ENCODE results near the gene LGALS1. TPM values are rescaled to one million over a fixed set of nuclear protein-coding genes. Genes with fewer than 3 reads are reported as not detected.
A peak's percentile ranks its signal among the peaks of the same experiment; 100 is the strongest.

The LGALS1 gene
- total RNA-seq, 3 donors from 2014 or later: 621 to 2,412 (median 641) TPM

GRCh38 chr22:37632174-37633088 is 43.0 kb upstream of the LGALS1 start:
- Histone ChIP-seq H3K4me3 (peak overlapping the region in 1 of 3 donors; percentile 25), H3K27ac (peak overlapping the region; percentile 64 to 90), H3K27me3 (no peaks in the 10 kb centered on the region), H3K4me1 (peaks cover 9 to 20% of the 10 kb centered on the region in 2 donors), H3K36me3 (no peaks in the 10 kb centered on the region), H3K9me3 (no peaks in the 10 kb centered on the region)
- no peak for TF ChIP-seq POLR2AphosphoS5 (IDR thresholded peaks at IDR 0.05)
- TF ChIP-seq, protein P1, sequence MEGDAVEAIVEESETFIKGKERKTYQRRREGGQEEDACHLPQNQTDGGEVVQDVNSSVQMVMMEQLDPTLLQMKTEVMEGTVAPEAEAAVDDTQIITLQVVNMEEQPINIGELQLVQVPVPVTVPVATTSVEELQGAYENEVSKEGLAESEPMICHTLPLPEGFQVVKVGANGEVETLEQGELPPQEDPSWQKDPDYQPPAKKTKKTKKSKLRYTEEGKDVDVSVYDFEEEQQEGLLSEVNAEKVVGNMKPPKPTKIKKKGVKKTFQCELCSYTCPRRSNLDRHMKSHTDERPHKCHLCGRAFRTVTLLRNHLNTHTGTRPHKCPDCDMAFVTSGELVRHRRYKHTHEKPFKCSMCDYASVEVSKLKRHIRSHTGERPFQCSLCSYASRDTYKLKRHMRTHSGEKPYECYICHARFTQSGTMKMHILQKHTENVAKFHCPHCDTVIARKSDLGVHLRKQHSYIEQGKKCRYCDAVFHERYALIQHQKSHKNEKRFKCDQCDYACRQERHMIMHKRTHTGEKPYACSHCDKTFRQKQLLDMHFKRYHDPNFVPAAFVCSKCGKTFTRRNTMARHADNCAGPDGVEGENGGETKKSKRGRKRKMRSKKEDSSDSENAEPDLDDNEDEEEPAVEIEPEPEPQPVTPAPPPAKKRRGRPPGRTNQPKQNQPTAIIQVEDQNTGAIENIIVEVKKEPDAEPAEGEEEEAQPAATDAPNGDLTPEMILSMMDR (IDR thresholded peaks at IDR 0.05): no peak
- no peak for TF ChIP-seq POLR2A (IDR thresholded peaks at IDR 0.05)
- DNase-seq (ENCODE audit: low spot score in 2 of 2): no peak
- intact Hi-C loops (cut with DNase I; ENCODE audit: low total_unique reads): no loop called here

DNA sequence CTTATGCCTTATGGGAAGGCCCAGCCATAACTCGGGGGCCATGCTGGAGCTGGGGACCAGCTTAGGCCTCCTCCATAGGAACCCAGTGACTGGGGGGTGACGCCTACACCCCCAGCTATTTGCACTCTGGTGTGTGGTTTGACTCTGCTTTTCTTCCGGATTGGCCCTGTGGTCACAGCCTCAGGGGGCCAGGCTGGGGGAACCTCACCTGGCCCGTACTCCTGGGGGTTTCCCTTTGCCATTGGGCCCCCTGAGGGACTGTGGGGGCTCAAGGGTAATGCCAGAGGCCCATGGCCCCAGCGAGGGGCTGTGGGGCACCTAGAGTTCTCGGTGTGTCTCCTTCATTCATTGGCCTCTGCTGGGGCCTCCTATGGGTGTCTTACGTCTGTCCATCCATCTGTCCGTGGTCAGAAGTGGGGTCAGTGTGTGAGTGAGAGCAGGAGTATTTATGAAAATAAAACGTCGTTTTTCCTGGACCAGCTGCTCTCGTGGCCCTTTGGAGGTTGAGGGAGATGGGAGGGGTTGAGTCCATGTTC is 42.3 kb upstream of the LGALS1 start:
- H3K36me3 ChIP-seq: no peaks in the 10 kb centered on the region
- peak overlapping the region in 1 of 3 donors; percentile 58 for H3K4me3 ChIP-seq
- H3K9me3 ChIP-seq: no peaks in the 10 kb centered on the region
- DNase-seq (ENCODE audit: low spot score in 2 of 2): no peak
- no peaks in the 10 kb centered on the region for H3K27me3 ChIP-seq
- peaks cover 7 to 20% of the 10 kb centered on the region in 2 donors for H3K4me1 ChIP-seq
- H3K27ac ChIP-seq: peak overlapping the region; percentile 64 to 90
- TF ChIP-seq POLR2A (IDR thresholded peaks at IDR 0.05) (no peak), POLR2AphosphoS5 (IDR thresholded peaks at IDR 0.05) (no peak)
- intact Hi-C loops (cut with DNase I; ENCODE audit: low total_unique reads): no loop called here

- H3K27me3 ChIP-seq: no peaks in the 10 kb centered on the region
- H3K4me1 ChIP-seq: peaks cover 7 to 20% of the 10 kb centered on the region in 2 donors
- peak overlapping the region; percentile 14 to 58 (median 17) for H3K4me3 ChIP-seq
- H3K9me3 ChIP-seq: no peaks in the 10 kb centered on the region
- no peak for TF ChIP-seq POLR2AphosphoS5 (IDR thresholded peaks at IDR 0.05)
- no peak for TF ChIP-seq POLR2A (IDR thresholded peaks at IDR 0.05)
- TF ChIP-seq, protein P1 (IDR thresholded peaks at IDR 0.05): no peak
- intact Hi-C loops (cut with DNase I; ENCODE audit: low total_unique reads): no loop called here
- no peaks in the 10 kb centered on the region for H3K36me3 ChIP-seq
- H3K27ac ChIP-seq: peak overlapping the region; percentile 64 to 90
- no peak for DNase-seq (ENCODE audit: low spot score in 2 of 2)
These were observed 41.6 kb upstream of the LGALS1 start for GRCh38 chr22:37633625-37634416.

DNA sequence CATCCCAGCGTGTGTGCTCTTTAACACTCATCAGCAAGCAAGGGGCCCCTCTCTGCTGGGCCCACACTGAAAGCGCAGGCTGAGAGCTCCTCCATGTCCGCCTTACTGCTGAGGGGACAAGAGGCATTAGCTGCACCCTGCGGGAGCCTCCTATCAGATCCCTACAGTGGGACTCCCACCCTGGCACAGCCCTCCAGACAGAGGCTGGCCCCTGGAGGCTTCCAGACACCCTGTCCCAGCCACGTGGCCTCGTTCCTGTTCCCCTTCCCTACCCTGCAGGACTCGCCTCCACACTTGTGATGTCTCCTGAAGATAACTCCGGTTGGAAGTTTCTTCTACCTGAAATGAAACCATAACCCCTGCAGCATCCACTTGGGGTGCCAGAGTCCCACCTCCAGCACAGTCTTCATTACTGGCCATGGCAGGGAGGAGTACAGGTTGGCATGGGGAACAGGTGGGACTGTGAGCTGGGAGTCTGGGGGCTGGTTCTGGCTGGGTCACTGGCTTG is 41.0 kb upstream of the LGALS1 start:
- intact Hi-C loops (cut with DNase I; ENCODE audit: low total_unique reads): no loop called here
- Histone ChIP-seq H3K9me3 (no peaks in the 10 kb centered on the region), H3K27ac (peak overlapping the region; percentile 64 to 90), H3K4me1 (peaks cover 7 to 20% of the 10 kb centered on the region in 2 donors), H3K4me3 (peak overlapping the region; percentile 14 to 58 (median 17)), H3K27me3 (no peaks in the 10 kb centered on the region), H3K36me3 (no peaks in the 10 kb centered on the region)
- DNase-seq (ENCODE audit: low spot score in 2 of 2): no peak
- TF ChIP-seq, protein P1 (IDR thresholded peaks at IDR 0.05): no peak
- TF ChIP-seq POLR2A (IDR thresholded peaks at IDR 0.05) (no peak), POLR2AphosphoS5 (IDR thresholded peaks at IDR 0.05) (no peak)

- peak overlapping the region; percentile 64 to 90 for H3K27ac ChIP-seq
These were observed 40.3 kb upstream of the LGALS1 start for GRCh38 chr22:37635157-37635556.

More at GRCh38 chr22:37635157-37635556, 40.3 kb upstream of the LGALS1 start:
- no peak for TF ChIP-seq POLR2AphosphoS5 (IDR thresholded peaks at IDR 0.05)
- TF ChIP-seq POLR2A (IDR thresholded peaks at IDR 0.05): no peak
- TF ChIP-seq, protein P1 (IDR thresholded peaks at IDR 0.05): no peak
- Histone ChIP-seq H3K27me3 (no peaks in the 10 kb centered on the region), H3K4me3 (no peak overlapping the region), H3K4me1 (peaks cover 10 to 22% of the 10 kb centered on the region in 2 donors), H3K9me3 (no peaks in the 10 kb centered on the region), H3K36me3 (no peaks in the 10 kb centered on the region)
- DNase-seq (ENCODE audit: low spot score in 2 of 2): no peak
- intact Hi-C loops (cut with DNase I; ENCODE audit: low total_unique reads): no loop called here

Data from breast epithelium (tissue), 4 donors.